Ectodermal cell (in vitro differentiated cells): ENCODE measurements around the gene ATP6V1A.
A peak's percentile ranks its signal among the peaks of the same experiment; 100 is the strongest.

ENCODE experiments used
- H3K27ac ChIP-seq: 2 replicates; pipeline ENCODE4 v1.7.0; 2013; ENCODE audit warnings: mild to moderate bottlenecking, low read depth, low read length; ENCODE audit not compliant: insufficient read depth, poor library complexity, severe bottlenecking
- H3K27me3 ChIP-seq: 2 replicates; pipeline ENCODE4 v1.7.0; 2013; ENCODE audit warnings: mild to moderate bottlenecking, low read length; ENCODE audit not compliant: insufficient read depth, control insufficient read depth, poor library complexity, severe bottlenecking
- H3K36me3 ChIP-seq: one replicate; pipeline ENCODE4 v1.7.0; 2013; ENCODE audit warnings: low read length; ENCODE audit not compliant: control insufficient read depth, insufficient read depth
- H3K4me1 ChIP-seq: one replicate; pipeline ENCODE4 v1.7.0; 2013; ENCODE audit warnings: low read length; ENCODE audit not compliant: control insufficient read depth, insufficient read depth
- H3K4me3 ChIP-seq: 2 replicates; pipeline ENCODE4 v1.7.0; 2013; ENCODE audit warnings: low read depth, low read length, control low read depth; ENCODE audit not compliant: insufficient read depth
- H3K9me3 ChIP-seq: 2 replicates; pipeline ENCODE4 v1.7.0; 2013; ENCODE audit warnings: mild to moderate bottlenecking, low read length, moderate library complexity; ENCODE audit not compliant: control insufficient read depth
- WGBS, 2 experiments: methylation state at CpG; one replicate each; pipeline ENCODE4 v1.1.7; 2013; ENCODE audit warnings: missing lambda C conversion rate in 2 of 2; 5-methylcytosine and 5-hydroxymethylcytosine counted together

Gene ATP6V1A

DNA sequence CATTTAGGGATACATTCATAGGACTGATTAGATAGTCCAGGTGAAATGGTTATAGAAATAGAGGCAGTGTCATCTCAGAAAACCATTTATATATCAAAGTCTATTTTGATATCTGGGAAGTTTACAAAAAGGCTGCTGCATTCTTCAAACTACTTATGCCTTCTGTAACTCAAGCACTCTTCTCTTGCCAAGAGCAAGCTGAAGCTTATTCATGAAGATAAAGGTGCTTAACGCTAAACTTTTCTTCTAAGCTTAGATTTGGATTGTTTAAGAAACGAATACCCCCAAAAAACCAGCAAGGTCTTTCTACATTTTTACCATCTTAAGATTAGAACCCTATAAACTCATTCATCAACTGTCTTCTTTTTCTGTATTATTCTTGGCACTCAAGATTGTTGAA is 27.1 kb upstream of the ATP6V1A start:
- Histone ChIP-seq H3K4me1 (no peaks in the 10 kb centered on the region), H3K36me3 (peaks cover 14% of the 10 kb centered on the region), H3K4me3 (no peak overlapping the region), H3K9me3 (no peaks in the 10 kb centered on the region), H3K27ac (no peak overlapping the region), H3K27me3 (no peaks in the 10 kb centered on the region)
- WGBS, 2 experiments, result 90 to 97% methylated on average over 2 of the region's 2 CpGs

DNA sequence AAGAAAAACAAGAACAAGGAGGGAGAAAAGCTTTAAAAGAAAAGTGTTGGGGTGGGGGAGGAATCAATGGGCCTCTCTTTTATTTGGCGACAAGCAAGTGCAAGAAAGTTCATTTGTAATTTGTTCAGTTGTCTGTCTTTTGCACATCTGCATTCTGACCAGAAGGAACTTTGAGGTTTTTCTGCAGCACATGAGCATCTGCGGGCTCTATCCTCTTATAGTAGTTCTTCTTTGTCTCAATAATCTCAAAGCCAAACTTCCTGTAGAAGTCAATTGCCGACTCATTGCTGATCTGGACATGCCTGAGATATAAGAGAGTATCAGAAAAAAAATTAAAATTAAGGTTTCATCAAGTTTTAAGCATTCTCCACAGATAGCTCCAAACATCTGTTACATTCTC is 25.2 kb upstream of the ATP6V1A start:
- WGBS, 2 experiments, result 91 to 98% methylated on average over 3 of the region's 3 CpGs
- Histone ChIP-seq H3K27me3 (no peaks in the 10 kb centered on the region), H3K27ac (no peak overlapping the region), H3K4me1 (no peaks in the 10 kb centered on the region), H3K36me3 (peaks cover 14% of the 10 kb centered on the region), H3K4me3 (no peak overlapping the region), H3K9me3 (no peaks in the 10 kb centered on the region)

GRCh38 chr3:113728661-113729060 is 18.2 kb upstream of the ATP6V1A start:
- Histone ChIP-seq H3K9me3 (no peaks in the 10 kb centered on the region), H3K36me3 (no peaks in the 10 kb centered on the region), H3K27me3 (no peaks in the 10 kb centered on the region), H3K4me1 (no peaks in the 10 kb centered on the region), H3K27ac (no peak overlapping the region), H3K4me3 (no peak overlapping the region)
- 79 to 91% methylated on average over 2 of the region's 2 CpGs for WGBS, 2 experiments

DNA sequence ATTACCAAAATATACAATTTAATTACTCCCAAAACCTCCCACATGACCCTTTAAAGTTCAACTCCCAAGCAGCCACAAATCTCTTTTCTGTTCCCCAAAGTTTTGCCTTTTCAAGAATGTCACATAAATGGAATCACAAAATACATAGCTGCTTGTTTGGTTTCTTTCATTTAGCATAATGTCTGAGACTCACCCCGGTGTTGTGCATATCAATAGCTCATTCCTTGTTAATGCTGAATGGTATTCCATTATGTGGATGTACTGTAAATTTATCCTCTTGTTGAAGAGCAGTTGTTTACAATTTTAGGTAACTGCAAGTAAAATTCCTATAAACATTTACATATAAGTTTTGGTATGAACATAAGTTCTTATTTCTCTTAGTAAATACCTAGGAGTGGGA is 16.3 kb upstream of the ATP6V1A start:
- H3K36me3 ChIP-seq, result no peaks in the 10 kb centered on the region
- H3K4me1 ChIP-seq, result no peaks in the 10 kb centered on the region
- WGBS, 2 experiments, result 100% methylated on average over 1 of the region's 1 CpG
- H3K9me3 ChIP-seq, result no peaks in the 10 kb centered on the region
- no peaks in the 10 kb centered on the region for H3K27me3 ChIP-seq
- H3K27ac ChIP-seq, result no peak overlapping the region
- no peak overlapping the region for H3K4me3 ChIP-seq

- Histone ChIP-seq H3K36me3 (no peaks in the 10 kb centered on the region), H3K27me3 (no peaks in the 10 kb centered on the region), H3K9me3 (no peaks in the 10 kb centered on the region), H3K4me3 (no peak overlapping the region), H3K4me1 (no peaks in the 10 kb centered on the region), H3K27ac (no peak overlapping the region)
- WGBS, 2 experiments, result 98 to 100% methylated on average over 4 of the region's 4 CpGs
Observed at GRCh38 chr3:113731694-113732093, 15.1 kb upstream of the ATP6V1A start.

GRCh38 chr3:113736548-113737089 is 10.2 kb upstream of the ATP6V1A start:
- Histone ChIP-seq H3K27me3 (no peaks in the 10 kb centered on the region), H3K36me3 (no peaks in the 10 kb centered on the region), H3K9me3 (no peaks in the 10 kb centered on the region), H3K27ac (no peak overlapping the region), H3K4me3 (no peak overlapping the region), H3K4me1 (no peaks in the 10 kb centered on the region)
- WGBS, 2 experiments, result 65 to 77% methylated on average over 3 of the region's 3 CpGs

DNA sequence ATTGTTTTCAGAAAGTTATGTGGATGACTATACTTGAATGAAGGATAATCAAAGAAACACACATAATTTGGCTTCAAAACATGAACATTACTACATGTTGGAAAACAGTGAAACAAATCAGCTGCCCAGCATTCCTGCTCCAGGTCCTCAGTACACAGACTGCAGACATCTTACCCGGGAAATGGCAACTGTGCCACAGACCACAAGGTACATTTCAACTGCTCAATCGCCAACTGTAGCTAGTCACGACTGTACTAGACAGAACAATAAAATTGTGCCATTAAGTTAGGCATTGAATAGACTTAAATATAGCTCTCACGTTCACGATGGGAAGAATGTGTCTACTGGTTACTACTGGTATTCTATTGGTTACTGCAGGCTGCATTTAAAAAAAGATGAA is 5.7 kb upstream of the ATP6V1A start:
- Histone ChIP-seq H3K4me3 (no peak overlapping the region), H3K9me3 (no peaks in the 10 kb centered on the region), H3K36me3 (no peaks in the 10 kb centered on the region), H3K27ac (no peak overlapping the region), H3K27me3 (no peaks in the 10 kb centered on the region), H3K4me1 (no peaks in the 10 kb centered on the region)
- WGBS, 2 experiments, result 95 to 97% methylated on average over 5 of the region's 5 CpGs

GRCh38 chr3:113741620-113742019 is 5.2 kb upstream of the ATP6V1A start:
- Histone ChIP-seq H3K9me3 (no peaks in the 10 kb centered on the region), H3K4me1 (no peaks in the 10 kb centered on the region), H3K27ac (no peak overlapping the region), H3K36me3 (no peaks in the 10 kb centered on the region), H3K4me3 (no peak overlapping the region), H3K27me3 (no peaks in the 10 kb centered on the region)
- WGBS, 2 experiments, result 100% methylated on average over 1 of the region's 1 CpG; no CpG with 5 or more reads in 1 of the 2 experiments

GRCh38 chr3:113743006-113743630 is 3.7 kb upstream of the ATP6V1A start:
- H3K4me1 ChIP-seq, result peaks cover 5% of the 10 kb centered on the region
- 89 to 92% methylated on average over 6 to 7 of the region's 7 CpGs for WGBS, 2 experiments
- H3K36me3 ChIP-seq, result no peaks in the 10 kb centered on the region
- H3K9me3 ChIP-seq, result no peaks in the 10 kb centered on the region
- no peak overlapping the region for H3K4me3 ChIP-seq
- no peaks in the 10 kb centered on the region for H3K27me3 ChIP-seq
- H3K27ac ChIP-seq, result no peak overlapping the region

- peaks cover 7% of the 10 kb centered on the region for H3K4me1 ChIP-seq
- H3K36me3 ChIP-seq, result no peaks in the 10 kb centered on the region
- H3K27me3 ChIP-seq, result no peaks in the 10 kb centered on the region
- no peaks in the 10 kb centered on the region for H3K9me3 ChIP-seq
- WGBS, 2 experiments, result 0 to 1% methylated on average over 32 to 33 of the region's 35 CpGs
- H3K27ac ChIP-seq, result peak overlapping the region; percentile 100
- H3K4me3 ChIP-seq, result peak overlapping the region; percentile 97
Observed at GRCh38 chr3:113744941-113745755, 1.7 kb upstream of the ATP6V1A start.
